Measurements from ENCODE around the gene ADRA2B.

ADRA2B gene

GRCh38 chr2:96104487-96104861 is 11.9 kb downstream of the ADRA2B start:
- DNase-seq (ENCODE audit: low spot score), result no peak

DNA sequence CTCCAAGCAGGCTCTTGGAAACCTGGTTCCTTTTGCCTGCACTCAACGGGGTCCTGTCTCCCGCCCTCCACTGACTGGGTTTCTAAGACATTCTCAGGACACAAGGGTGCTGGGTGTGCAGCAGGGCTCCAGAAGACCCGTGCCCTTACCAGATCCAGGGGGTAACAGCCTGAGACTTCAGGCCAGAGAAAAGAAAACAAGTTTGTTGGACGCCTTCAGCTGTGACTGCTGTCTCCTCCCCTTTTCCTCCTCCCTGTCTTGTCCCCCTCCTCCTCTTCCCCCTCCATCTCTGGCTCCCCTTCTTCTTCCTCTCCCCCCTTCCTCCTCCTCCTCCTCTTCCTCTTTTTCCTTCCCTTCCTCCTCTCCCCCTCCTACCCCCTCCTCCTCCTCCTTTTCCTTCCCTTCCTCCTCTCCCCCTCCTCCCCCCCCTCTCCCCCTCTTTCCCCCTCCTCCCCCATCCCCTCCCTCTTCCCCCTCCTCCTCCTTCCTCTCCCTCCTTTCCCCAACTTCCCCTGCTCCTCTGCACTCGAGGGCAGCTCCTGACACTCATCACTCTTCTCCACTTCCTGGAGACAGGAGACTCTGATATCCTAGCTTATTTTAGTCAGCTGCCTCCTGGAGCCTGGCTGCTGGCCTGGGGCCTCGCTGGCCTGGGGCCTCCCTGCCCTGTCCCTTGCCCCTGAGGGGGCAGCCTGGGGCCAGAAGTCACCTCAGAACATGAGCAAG is 12.4 kb downstream of the ADRA2B start:
- DNase-seq (ENCODE audit: low spot score), result no peak

DNA sequence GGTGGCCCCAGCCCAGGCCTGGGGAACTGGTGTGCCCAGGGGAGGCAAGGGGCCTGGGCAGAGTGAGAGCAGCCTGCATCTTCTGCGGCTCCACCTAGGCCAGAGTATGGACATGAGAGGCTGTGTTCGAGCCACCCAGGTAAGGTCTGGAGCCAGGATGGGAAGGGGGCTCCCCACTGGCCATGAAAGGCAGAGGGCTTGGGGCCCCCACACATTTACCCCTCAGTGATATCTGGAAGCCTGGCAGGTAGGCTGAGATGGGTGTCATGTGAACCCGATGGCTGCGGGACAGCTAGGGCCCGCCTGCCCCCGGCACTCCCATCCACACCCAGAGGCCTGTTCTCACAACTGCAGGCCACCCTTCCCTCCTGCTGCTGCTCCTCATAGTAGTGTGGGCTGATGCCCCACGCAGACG is 13.2 kb downstream of the ADRA2B start:
- no peak for DNase-seq (ENCODE audit: low spot score)

- no peak for DNase-seq (ENCODE audit: low spot score)
Measured at GRCh38 chr2:96102596-96103186, 13.7 kb downstream of the ADRA2B start.

GRCh38 chr2:96100893-96101304 is 15.5 kb downstream of the ADRA2B start:
- no peak for DNase-seq (ENCODE audit: low spot score)

- DNase-seq (ENCODE audit: low spot score), result no peak
Measured at GRCh38 chr2:96099861-96100798, 16.2 kb downstream of the ADRA2B start.

GRCh38 chr2:96098900-96099590 is 17.3 kb downstream of the ADRA2B start:
- DNase-seq (ENCODE audit: low spot score), result no peak

DNA sequence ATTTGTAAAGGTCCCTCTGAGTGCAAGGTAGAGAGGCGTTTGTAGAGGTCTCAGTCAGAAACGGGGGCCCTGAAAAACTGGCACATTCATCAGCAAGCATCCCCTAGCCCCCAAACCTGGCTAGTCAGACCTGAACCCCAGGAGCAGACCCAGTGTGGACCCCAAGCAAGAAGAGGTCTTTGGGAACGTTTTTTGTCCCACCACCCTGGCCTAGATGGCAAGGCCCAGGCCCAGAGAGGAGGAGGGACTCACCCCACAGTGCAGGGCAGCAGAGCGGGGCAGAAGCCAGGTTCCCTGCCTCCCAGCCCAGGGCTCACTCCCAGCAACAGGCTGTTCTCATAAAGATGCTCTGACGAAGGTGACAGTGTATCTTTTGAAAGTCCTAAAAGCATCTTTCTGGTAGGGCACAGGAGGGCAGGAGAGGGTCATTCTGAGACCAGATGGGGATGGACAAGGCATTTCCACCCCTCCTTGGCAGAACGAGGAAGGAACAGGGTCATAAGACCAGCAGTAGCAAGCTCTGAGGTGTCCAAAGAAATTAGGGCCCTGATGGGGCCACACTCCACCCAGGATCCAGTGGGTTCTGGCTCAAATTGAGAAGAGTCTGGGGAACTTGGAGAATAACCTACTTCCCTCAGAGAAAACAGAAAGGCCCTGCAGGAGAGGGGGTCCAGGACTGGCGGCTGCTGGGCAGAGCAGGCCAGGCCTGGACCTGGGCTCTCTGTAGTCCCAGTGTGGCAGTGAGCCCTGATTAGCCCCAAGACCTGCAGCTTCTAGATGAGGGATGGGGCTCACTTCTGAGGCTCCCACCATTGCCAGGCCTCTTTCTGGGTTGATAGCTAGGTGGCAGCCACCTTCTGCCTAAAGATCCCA is 18.2 kb downstream of the ADRA2B start:
- no peak for DNase-seq (ENCODE audit: low spot score)

GRCh38 chr2:96097441-96097840 is 18.9 kb downstream of the ADRA2B start:
- DNase-seq (ENCODE audit: low spot score), result no peak

- no peak for DNase-seq (ENCODE audit: low spot score)
Measured at GRCh38 chr2:96095116-96095636, 21.2 kb downstream of the ADRA2B start.

DNA sequence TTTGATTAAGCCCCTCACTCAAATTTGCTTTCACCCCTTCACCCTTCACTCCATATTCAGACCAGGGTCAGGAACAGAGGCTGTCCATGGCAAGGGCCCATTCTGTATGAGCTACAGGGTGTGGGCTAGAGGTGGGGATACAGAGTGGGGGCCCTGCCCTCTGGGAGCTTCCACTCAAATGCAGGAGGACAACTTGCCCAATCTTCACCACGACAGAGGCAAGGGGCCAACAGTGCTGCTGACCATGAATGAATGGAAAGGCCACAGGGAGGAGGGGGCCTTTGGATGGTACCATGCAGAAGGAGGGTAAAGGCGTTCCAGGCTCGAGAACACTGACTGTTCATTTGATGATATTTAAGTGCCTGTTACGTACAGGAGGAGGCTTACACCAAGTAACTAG is 22.8 kb downstream of the ADRA2B start:
- no peak for DNase-seq (ENCODE audit: low spot score)

GRCh38 chr2:96092951-96093350 is 23.4 kb downstream of the ADRA2B start:
- DNase-seq (ENCODE audit: low spot score), result no peak

DNA sequence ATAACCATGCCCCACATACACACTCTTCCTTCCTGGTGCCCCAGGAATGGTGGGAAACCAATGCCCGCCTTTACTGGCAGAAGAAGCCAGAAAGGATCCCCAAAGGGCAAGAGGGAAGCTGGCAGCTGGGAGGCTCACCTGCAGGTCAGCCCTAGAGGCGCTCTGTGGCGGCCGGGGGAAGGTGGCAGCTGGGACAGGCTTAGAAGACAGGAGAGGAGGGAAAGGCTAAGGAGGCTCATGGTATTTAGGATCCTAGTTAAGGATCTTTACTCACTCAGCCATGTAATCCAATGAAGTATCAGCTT is 23.8 kb downstream of the ADRA2B start:
- no peak for DNase-seq (ENCODE audit: low spot score)

- no peak for DNase-seq (ENCODE audit: low spot score)
Measured at GRCh38 chr2:96091711-96092572, 24.4 kb downstream of the ADRA2B start.

DNA sequence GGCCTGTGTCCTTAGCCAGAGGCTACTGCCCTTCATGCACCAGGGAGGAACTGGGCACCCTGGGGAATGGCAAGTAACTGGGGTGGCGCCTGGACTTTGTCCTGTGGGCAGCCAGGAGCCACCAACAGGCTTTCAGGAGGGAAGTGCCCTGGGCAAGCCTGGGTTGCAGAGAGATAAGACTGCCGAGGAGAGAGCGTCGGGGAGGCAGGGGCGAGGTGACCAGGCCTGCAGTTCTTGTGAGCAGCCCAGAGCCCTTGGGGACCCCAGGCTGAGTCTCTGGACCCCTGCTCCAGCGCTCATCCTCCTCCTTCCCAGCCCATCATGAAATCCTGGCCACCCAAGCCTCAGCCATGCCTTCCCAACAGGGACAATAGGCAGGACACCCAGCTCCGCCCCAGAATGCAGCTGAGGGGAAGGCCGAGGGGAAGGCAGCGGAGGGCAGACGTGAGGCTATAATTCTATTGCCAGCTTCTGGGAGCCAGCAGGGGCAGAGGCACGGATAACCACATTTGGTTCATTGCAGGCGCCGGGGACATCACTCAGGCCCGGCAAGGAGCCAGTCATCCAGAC is 25.1 kb downstream of the ADRA2B start:
- no peak for DNase-seq (ENCODE audit: low spot score)

- DNase-seq (ENCODE audit: low spot score), result peak; percentile 75
Measured at GRCh38 chr2:96090196-96090926, 26.0 kb downstream of the ADRA2B start.

- peak; percentile 47 for DNase-seq (ENCODE audit: low spot score)
Measured at GRCh38 chr2:96089356-96090195, 26.8 kb downstream of the ADRA2B start.

Data from globus pallidus (tissue), 1 donor.